Cerebellar cortex (tissue), 1 donor: Measurements from ENCODE around the gene FGD2.

Experiments used
- DNase-seq: peaks from one replicate; pipeline ENCODE4 v3.0.0-alpha.2; 2015; ENCODE audit warnings: low spot score

The FGD2 gene, protein sequence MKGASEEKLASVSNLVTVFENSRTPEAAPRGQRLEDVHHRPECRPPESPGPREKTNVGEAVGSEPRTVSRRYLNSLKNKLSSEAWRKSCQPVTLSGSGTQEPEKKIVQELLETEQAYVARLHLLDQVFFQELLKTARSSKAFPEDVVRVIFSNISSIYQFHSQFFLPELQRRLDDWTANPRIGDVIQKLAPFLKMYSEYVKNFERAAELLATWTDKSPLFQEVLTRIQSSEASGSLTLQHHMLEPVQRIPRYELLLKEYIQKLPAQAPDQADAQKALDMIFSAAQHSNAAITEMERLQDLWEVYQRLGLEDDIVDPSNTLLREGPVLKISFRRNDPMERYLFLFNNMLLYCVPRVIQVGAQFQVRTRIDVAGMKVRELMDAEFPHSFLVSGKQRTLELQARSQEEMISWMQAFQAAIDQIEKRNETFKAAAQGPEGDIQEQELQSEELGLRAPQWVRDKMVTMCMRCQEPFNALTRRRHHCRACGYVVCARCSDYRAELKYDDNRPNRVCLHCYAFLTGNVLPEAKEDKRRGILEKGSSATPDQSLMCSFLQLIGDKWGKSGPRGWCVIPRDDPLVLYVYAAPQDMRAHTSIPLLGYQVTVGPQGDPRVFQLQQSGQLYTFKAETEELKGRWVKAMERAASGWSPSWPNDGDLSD

GRCh38 chr6:37005061-37005810, at the start of gene FGD2:
FGD2 (plus strand) TSS chr6:37005655; CDS start chr6:37005818, 163 bp downstream.
- no peak for DNase-seq

- DNase-seq: no peak
Measured at GRCh38 chr6:36955671-36956445, 49.6 kb upstream of the FGD2 start.

- DNase-seq: no peak
Measured at GRCh38 chr6:36956446-36956820, 49.0 kb upstream of the FGD2 start.

GRCh38 chr6:36957773-36958271, 47.6 kb upstream of the FGD2 start:
- no peak for DNase-seq

- no peak for DNase-seq
Measured at GRCh38 chr6:36958775-36959554, 46.5 kb upstream of the FGD2 start.

DNA sequence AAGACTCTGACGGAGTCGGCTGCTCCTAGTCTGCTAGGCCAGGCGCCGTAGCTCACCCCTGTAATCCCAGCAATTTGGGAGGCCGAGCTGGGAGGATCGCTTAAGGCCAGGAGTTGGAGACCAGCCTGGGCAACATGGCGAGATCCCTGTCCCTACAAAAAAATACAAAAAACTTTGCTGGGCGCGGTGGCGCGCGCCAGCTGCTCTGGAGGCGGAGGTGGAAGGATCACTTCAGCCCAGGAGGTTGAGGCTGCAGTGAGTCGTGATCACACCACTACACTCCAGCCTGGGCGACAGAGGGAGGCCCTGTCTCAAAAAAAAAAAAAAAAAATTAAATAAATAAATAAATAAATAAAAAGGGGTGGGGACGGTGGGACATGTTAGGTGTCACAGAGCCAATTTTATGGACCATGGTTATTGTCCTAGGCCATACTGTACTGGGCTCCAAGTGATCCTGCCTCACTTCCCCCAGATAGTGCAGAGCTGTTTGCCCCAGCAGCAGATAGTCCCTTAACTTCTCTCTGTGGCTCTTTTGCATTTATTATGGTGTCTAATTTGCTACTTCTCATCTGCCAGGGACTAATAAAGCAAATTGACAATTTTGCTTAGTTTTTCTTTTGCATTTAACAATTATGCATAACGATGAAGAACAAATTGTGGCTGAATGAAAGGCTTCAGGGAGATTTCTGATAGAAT, 45.8 kb upstream of the FGD2 start:
- no peak for DNase-seq

- DNase-seq: no peak
Measured at GRCh38 chr6:36961441-36962435, 43.7 kb upstream of the FGD2 start.

DNA sequence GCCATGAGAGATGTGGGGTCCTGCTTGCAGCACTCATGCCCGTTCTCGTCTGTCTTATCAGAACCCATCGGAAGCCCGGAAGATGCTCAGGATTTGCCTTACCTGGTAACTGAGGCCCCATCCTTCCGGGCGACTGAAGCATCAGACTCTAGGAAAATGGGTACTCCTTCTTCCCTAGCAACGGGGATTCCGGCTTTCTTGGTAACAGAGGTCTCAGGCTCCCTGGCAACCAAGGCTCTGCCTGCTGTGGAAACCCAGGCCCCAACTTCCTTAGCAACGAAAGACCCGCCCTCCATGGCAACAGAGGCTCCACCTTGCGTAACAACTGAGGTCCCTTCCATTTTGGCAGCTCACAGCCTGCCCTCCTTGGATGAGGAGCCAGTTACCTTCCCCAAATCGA, 42.6 kb upstream of the FGD2 start:
- DNase-seq: peak; percentile 55

GRCh38 chr6:36963451-36964290, 41.8 kb upstream of the FGD2 start:
- DNase-seq: no peak

DNA sequence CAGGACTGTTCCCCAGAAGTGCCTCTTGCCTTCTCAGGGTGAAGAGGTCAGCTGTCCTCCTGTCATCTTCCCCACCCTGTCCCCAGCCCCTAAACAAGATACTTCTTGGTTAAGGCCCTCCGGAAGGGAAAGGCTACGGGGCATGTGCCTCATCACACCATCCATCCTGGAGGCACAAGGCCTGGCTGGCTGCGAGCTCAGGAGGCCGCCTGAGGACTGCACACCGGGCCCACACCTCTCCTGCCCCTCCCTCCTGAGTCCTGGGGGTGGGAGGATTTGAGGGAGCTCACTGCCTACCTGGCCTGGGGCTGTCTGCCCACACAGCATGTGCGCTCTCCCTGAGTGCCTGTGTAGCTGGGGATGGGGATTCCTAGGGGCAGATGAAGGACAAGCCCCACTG, 41.1 kb upstream of the FGD2 start:
- DNase-seq: no peak

DNA sequence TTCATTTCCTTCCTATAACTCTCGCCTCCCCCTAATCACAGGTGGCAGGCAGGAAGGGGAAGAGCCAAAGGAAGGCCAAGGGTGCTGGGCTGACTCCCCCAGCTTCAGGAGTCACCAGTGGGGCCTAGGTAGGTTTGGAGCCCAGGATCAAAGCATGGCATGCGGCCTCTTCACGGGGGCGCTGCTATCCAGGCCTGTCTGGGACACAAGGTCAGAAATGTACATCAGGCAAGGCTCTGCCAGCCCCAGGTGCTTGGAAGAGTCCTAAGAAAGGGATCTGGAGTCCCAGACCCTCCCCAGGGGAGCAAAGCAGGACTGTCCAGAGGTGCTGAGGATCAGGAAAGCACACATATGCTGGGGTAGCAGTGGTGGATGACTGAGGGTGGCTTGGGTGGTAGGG, 40.5 kb upstream of the FGD2 start:
- no peak for DNase-seq

GRCh38 chr6:36967301-36967700, 38.2 kb upstream of the FGD2 start:
- no peak for DNase-seq

DNA sequence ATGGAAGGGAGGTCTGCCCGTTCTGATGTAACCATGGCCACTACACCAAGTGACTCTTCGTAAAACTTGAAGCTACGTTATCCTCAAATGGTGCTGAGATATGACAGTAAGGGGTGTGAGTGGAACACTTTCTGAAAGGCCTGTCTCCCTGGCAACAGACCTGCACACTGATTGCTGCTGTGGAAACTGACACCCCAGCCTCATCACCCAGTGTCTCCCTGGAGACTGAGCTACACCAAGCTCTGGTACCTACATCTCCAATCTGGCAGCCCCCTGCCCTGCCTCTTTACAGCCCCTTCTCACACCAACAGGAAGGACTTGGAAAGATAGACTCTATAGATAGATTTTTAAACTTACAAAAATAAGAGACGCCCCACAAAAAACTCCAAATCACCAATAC, 37.7 kb upstream of the FGD2 start:
- no peak for DNase-seq

- DNase-seq: no peak
Measured at GRCh38 chr6:36968266-36968977, 37.0 kb upstream of the FGD2 start.

DNA sequence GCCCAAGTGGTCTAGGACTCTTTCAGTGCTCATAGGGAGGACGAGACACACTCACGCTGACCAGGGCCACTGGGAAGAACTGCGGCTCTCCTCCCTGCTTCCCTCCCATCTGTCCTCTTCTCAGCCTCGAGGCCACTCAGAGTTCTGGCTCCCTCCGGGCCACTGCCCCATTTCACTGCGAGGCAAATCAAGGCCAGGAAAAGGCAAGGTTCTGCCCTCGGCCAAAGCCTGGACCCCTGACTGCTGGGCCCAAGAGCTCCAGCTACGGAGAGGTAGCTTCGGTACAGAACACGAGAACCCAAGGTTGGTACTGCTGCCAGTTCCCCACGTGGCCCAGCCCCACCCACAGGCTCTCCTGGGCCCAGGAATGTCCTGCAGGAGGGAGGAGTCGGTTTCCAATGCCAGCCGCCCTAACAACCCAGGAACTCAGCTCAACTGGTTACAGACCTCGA, 36.2 kb upstream of the FGD2 start:
- no peak for DNase-seq

GRCh38 chr6:36969988-36970891, 35.2 kb upstream of the FGD2 start:
- DNase-seq: no peak
